CD14-positive monocyte (primary cell): Measurements from ENCODE around the gene ADGRL3. TPM values are rescaled to one million over a fixed set of nuclear protein-coding genes. Genes with fewer than 3 reads are reported as not detected.

Source experiments
- DNase-seq, 3 donors: peaks; one replicate each; pipeline ENCODE4 v3.0.0-alpha.2; 2011 to 2022
- H2AFZ ChIP-seq: 2 replicates; pipeline ENCODE4 v1.6.0; 2012; ENCODE audit warnings: mild to moderate bottlenecking, low read depth, low read length, inconsistent platforms; ENCODE audit not compliant: insufficient read depth, poor library complexity, severe bottlenecking
- H3K27ac ChIP-seq, 2 donors: 1 replicate in 1 of 2; 2 replicates in 1 of 2; pipeline ENCODE4 v1.5.1; 2012 to 2013; ENCODE audit warnings: low read length in 2 of 2, control low read depth in 1 of 2, inconsistent platforms in 1 of 2, low read depth in 1 of 2, mild to moderate bottlenecking in 1 of 2
- H3K27me3 ChIP-seq, 2 donors: one replicate each; pipeline versions ENCODE4 v1.6.0 to v1.6.1; 2011 to 2013; ENCODE audit warnings: low read length in 2 of 2; ENCODE audit not compliant: control insufficient read depth in 2 of 2, insufficient read depth in 2 of 2
- H3K36me3 ChIP-seq, 2 donors: replicated peaks in 1 of 2; 1 replicate in 1 of 2; 2 replicates in 1 of 2; pipeline versions ENCODE4 v1.5.1 to v1.6.1; 2012 to 2013; ENCODE audit warnings: low read length in 2 of 2, control low read depth in 1 of 2, inconsistent platforms in 1 of 2, mild to moderate bottlenecking in 1 of 2; ENCODE audit not compliant: insufficient read depth in 2 of 2, control insufficient read depth in 1 of 2
- H3K4me1 ChIP-seq, 2 donors: 1 replicate in 1 of 2; 2 replicates in 1 of 2; pipeline versions ENCODE4 v1.5.1 to v1.6.1; 2012 to 2013; ENCODE audit warnings: low read length in 2 of 2, control low read depth in 1 of 2, inconsistent platforms in 1 of 2, mild to moderate bottlenecking in 1 of 2, moderate library complexity in 1 of 2; ENCODE audit not compliant: insufficient read depth in 2 of 2, control insufficient read depth in 1 of 2
- H3K4me2 ChIP-seq: replicated peaks from 2 replicates; pipeline ENCODE3; 2012; ENCODE audit warnings: low read length, moderate library complexity, mild to moderate bottlenecking; ENCODE audit not compliant: poor library complexity, severe bottlenecking; ENCODE audit errors: extremely low read depth
- H3K4me3 ChIP-seq, 3 experiments: fragments of 200-600 bp in 1 of 3; sonication (generic) in 1 of 3; replicated peaks in 1 of 3; 1 replicate in 2 of 3; 2 replicates in 1 of 3; pipeline ENCODE4 v1.5.1; 2011 to 2013; ENCODE audit warnings: low read length in 3 of 3, mild to moderate bottlenecking in 3 of 3, control low read depth in 2 of 3, low read depth in 2 of 3, inconsistent platforms in 1 of 3, moderate library complexity in 1 of 3
- H3K79me2 ChIP-seq: 2 replicates; pipeline ENCODE4 v1.6.0; 2012; ENCODE audit warnings: mild to moderate bottlenecking, control low read depth, inconsistent platforms, low read length, moderate library complexity; ENCODE audit not compliant: insufficient read depth
- H3K9ac ChIP-seq: 2 replicates; pipeline ENCODE4 v1.6.0; 2017; ENCODE audit warnings: low read length, mild to moderate bottlenecking; ENCODE audit not compliant: insufficient read depth, poor library complexity, severe bottlenecking
- H3K9me3 ChIP-seq, 2 donors: replicated peaks in 1 of 2; 1 replicate in 1 of 2; 2 replicates in 1 of 2; pipeline versions ENCODE4 v1.5.1 to v1.6.1; 2012 to 2013; ENCODE audit warnings: low read length in 2 of 2, control low read depth in 1 of 2; ENCODE audit not compliant: control insufficient read depth in 1 of 2, insufficient read depth in 1 of 2
- H4K20me1 ChIP-seq: 2 replicates; pipeline ENCODE4 v1.6.0; 2012; ENCODE audit warnings: mild to moderate bottlenecking, low read length, control low read depth, moderate library complexity; ENCODE audit not compliant: insufficient read depth
- H3K27ac Mint-ChIP-seq, 7 donors: one replicate each; pipeline ENCODE4 v1.8.0; 2020; ENCODE audit warnings: mild to moderate bottlenecking in 7 of 7, mixed read lengths in 7 of 7, moderate library complexity in 6 of 7, inconsistent platforms in 2 of 7
- H3K27me3 Mint-ChIP-seq, 3 donors: one replicate each; pipeline ENCODE4 v1.8.0; 2021 to 2022; ENCODE audit warnings: low read depth in 3 of 3, mild to moderate bottlenecking in 3 of 3, mixed read lengths in 3 of 3, moderate library complexity in 3 of 3, inconsistent platforms in 1 of 3
- H3K36me3 Mint-ChIP-seq, 2 donors: one replicate each; pipeline ENCODE4 v1.8.0; 2020; ENCODE audit warnings: mixed read lengths in 2 of 2, inconsistent platforms in 1 of 2, mild to moderate bottlenecking in 1 of 2
- H3K4me1 Mint-ChIP-seq: one replicate; pipeline ENCODE4 v1.8.0; 2020; ENCODE audit warnings: mild to moderate bottlenecking, mixed read lengths
- H3K4me3 Mint-ChIP-seq, 2 donors: one replicate each; pipeline ENCODE4 v1.8.0; 2020; ENCODE audit warnings: mild to moderate bottlenecking in 2 of 2, mixed read lengths in 2 of 2, moderate library complexity in 1 of 2
- H3K9me3 Mint-ChIP-seq, 7 donors: one replicate each; pipeline ENCODE4 v1.8.0; 2020 to 2022; ENCODE audit warnings: mixed read lengths in 7 of 7, mild to moderate bottlenecking in 6 of 7, moderate library complexity in 6 of 7, inconsistent platforms in 2 of 7
- CTCF ChIP-seq: fragments of 200-600 bp; IDR thresholded peaks from one replicate; pipeline ENCODE4 v1.8.0; 2022; ENCODE audit warnings: antibody characterized with exemption, mild to moderate bottlenecking
- WGBS: methylation state at CpG from one replicate; pipeline ENCODE4 v1.1.5; 2013; ENCODE audit warnings: missing lambda C conversion rate; ENCODE audit not compliant: insufficient coverage; 5-methylcytosine and 5-hydroxymethylcytosine counted together
- intact Hi-C, 2 donors: fragments of 100-400 bp; cut with micrococcal nuclease; formaldehyde crosslinking; loops; one replicate each; pipeline versions ENCODE4 v1.15.0 to v1.15.1; 2023
- polyA plus RNA-seq, 3 donors: library from polyadenylated mRNA; depleted of rRNA in 1 of 3; unstranded in 2 of 3; stranded (reverse) in 1 of 3; fragments of 300-500 nt in 2 of 3; fragments of >200 nt in 1 of 3; fragmentation: Illumina TruSeq in 2 of 3; gene quantifications; 1 replicate in 2 of 3; 2 replicates in 1 of 3; pipeline ENCODE4 v1.2.3, GENCODE V29; 2012 to 2021

The ADGRL3 gene
- polyA plus RNA-seq, 3 donors: not detected

- H3K4me2 ChIP-seq: no peak overlapping the region
- H2AFZ ChIP-seq: no peak overlapping the region
- H3K4me3 ChIP-seq: no peak overlapping the region
- no peak for TF ChIP-seq CTCF
- H3K27me3 Mint-ChIP-seq: peaks cover 0 to 1% (median 0%) of the 10 kb centered on the region in 3 donors
- peaks cover 0 to 1% of the 10 kb centered on the region in 2 donors for H3K9me3 ChIP-seq
- H3K4me1 ChIP-seq: no peaks in the 10 kb centered on the region
- no peaks in the 10 kb centered on the region for H4K20me1 ChIP-seq
- H3K4me1 Mint-ChIP-seq: no peaks in the 10 kb centered on the region
- H3K27me3 ChIP-seq: no peaks in the 10 kb centered on the region
- no peak overlapping the region for H3K27ac ChIP-seq
- no peak overlapping the region for H3K4me3 Mint-ChIP-seq
- H3K36me3 ChIP-seq: no peaks in the 10 kb centered on the region
- H3K27ac Mint-ChIP-seq: no peak overlapping the region
- no peaks in the 10 kb centered on the region for H3K79me2 ChIP-seq
- intact Hi-C loops: no loop called here
- DNase-seq: no peak
- WGBS: no CpG with 5 or more reads among the region's 1 CpG
- no peak overlapping the region for H3K9ac ChIP-seq
- H3K9me3 Mint-ChIP-seq: peaks cover 12 to 30% (median 23%) of the 10 kb centered on the region in 7 donors
- H3K36me3 Mint-ChIP-seq: no peaks in the 10 kb centered on the region
Measured at GRCh38 chr4:61770456-61770855, 570.3 kb downstream of the ADGRL3 start.

GRCh38 chr4:61771056-61771455, 570.9 kb downstream of the ADGRL3 start:
- Mint-ChIP-seq H3K4me1 (no peaks in the 10 kb centered on the region), H3K27me3 (peaks cover 0 to 1% (median 0%) of the 10 kb centered on the region in 3 donors), H3K4me3 (no peak overlapping the region), H3K27ac (no peak overlapping the region), H3K9me3 (peaks cover 15 to 29% (median 22%) of the 10 kb centered on the region in 7 donors), H3K36me3 (no peaks in the 10 kb centered on the region)
- peaks cover 2 to 3% of the 10 kb centered on the region in 2 donors for H3K9me3 ChIP-seq
- no CpG with 5 or more reads among the region's 1 CpG for WGBS
- no peaks in the 10 kb centered on the region for H3K27me3 ChIP-seq
- no peak overlapping the region for H3K27ac ChIP-seq
- DNase-seq: no peak
- no peak overlapping the region for H3K4me3 ChIP-seq
- no peak overlapping the region for H3K4me2 ChIP-seq
- no peak for TF ChIP-seq CTCF
- no peak overlapping the region for H3K9ac ChIP-seq
- H3K79me2 ChIP-seq: no peaks in the 10 kb centered on the region
- H3K36me3 ChIP-seq: no peaks in the 10 kb centered on the region
- no peaks in the 10 kb centered on the region for H4K20me1 ChIP-seq
- H2AFZ ChIP-seq: no peak overlapping the region
- intact Hi-C loops: no loop called here
- no peaks in the 10 kb centered on the region for H3K4me1 ChIP-seq
